Upper lobe of left lung (tissue), 4 donors: Measurements from ENCODE around the gene SF3B1.
"Not testable (repeated sequence)": the region's sequence is repeated elsewhere in the genome, so short reads cannot be mapped to it uniquely, and the experiment has no call there.

ENCODE experiments used
- CTCF ChIP-seq, 6 experiments: fragments of 450-650 bp in 4 of 6; fragments of 200-600 bp in 2 of 6; sonication (generic) in 2 of 6; IDR thresholded peaks; one replicate each; pipeline ENCODE4 v1.5.1; 2016 to 2019; ENCODE audit warnings: antibody characterized with exemption in 6 of 6
- EP300 ChIP-seq, 4 donors: sonication (generic); formaldehyde crosslinking; IDR thresholded peaks; one replicate each; pipeline ENCODE4 v1.5.1; 2017; ENCODE audit warnings: antibody characterized with exemption in 4 of 4, control low read depth in 2 of 4
- POLR2A ChIP-seq, 4 donors: fragments of 450-650 bp; IDR thresholded peaks; one replicate each; pipeline ENCODE4 v1.5.1; 2016 to 2017; ENCODE audit warnings: antibody characterized with exemption in 4 of 4, mild to moderate bottlenecking in 2 of 4

- TF ChIP-seq POLR2A, CTCF, EP300 (IDR thresholded peaks at IDR 0.05): not testable (repeated sequence)
Observed at GRCh38 chr2:197370664-197371063, 64.2 kb downstream of the SF3B1 start.
